GM12878 (cell line): Measurements from ENCODE around the gene TRERF1. TPM values are rescaled to one million over a fixed set of nuclear protein-coding genes. Genes with fewer than 3 reads are reported as not detected.

ENCODE experiments used
- ATAC-seq: fragments of 200-7000 bp; cut with Tn5 transposase; 3 replicates; pipeline ENCODE4 v1.9.1; 2020; ENCODE audit warnings: mild to moderate bottlenecking, moderate library complexity
- BruUV-seq: library from RNA; stranded (reverse); fragments of 400-500 nt; replicated peaks from 2 replicates; lab custom pipeline; 2021; lab: Mats Ljungman, UMichigan
- CTCF ChIA-PET: fragments of 300-600 bp; sonication (Branson Sonifier 250); formaldehyde crosslinking; extraction: SDS; loops from one replicate; lab custom pipeline; 2021; ENCODE audit warnings: inconsistent platforms; lab: Yijun Ruan, JAX
- POLR2A ChIA-PET: fragments of 350-600 bp; formaldehyde crosslinking; extraction: SDS; loops from one replicate; lab custom pipeline; 2021; ENCODE audit warnings: inconsistent platforms; lab: Charles Lee
- RAD21 ChIA-PET: fragments of 300-600 bp; sonication (Branson Sonifier 250); formaldehyde crosslinking; loops from one replicate; lab custom pipeline; 2023; ENCODE audit warnings: antibody characterized with exemption; ENCODE audit not compliant: unreplicated experiment; lab: Charles Lee
- SMC1A ChIA-PET: fragments of 300-600 bp; sonication (Branson Sonifier 250); formaldehyde crosslinking; loops from one replicate; lab custom pipeline; 2023; ENCODE audit not compliant: unreplicated experiment, uncharacterized antibody; lab: Charles Lee
- DNase-seq: peaks from one replicate; pipeline ENCODE4 v3.0.0-alpha.2; 2011; ENCODE audit warnings: low read depth, low spot score
- FAIRE-seq: peaks from 3 replicates; lab custom pipeline; 2011; peaks lifted over from hg19 to GRCh38; lab: Jason Lieb, UNC
- H2AFZ ChIP-seq: 2 replicates; pipeline ENCODE4 v1.6.0; 2011; ENCODE audit warnings: low read depth, low read length, control low read depth; ENCODE audit not compliant: control insufficient read depth
- H3K27ac ChIP-seq: 2 replicates; pipeline ENCODE4 v1.5.1; 2011; ENCODE audit warnings: control low read depth; ENCODE audit not compliant: control insufficient read depth, insufficient read depth
- H3K27me3 ChIP-seq, 2 experiments: replicated peaks in 1 of 2; 2 replicates each; pipeline versions ENCODE4 v1.6.0 to v1.6.1; 2011; ENCODE audit warnings: low read length in 1 of 2; ENCODE audit not compliant: control insufficient read depth in 2 of 2, insufficient read depth in 2 of 2
- H3K36me3 ChIP-seq, 2 experiments: 2 replicates each; pipeline ENCODE4 v1.5.1; 2011; ENCODE audit warnings: low read length in 1 of 2; ENCODE audit not compliant: control insufficient read depth in 2 of 2, insufficient read depth in 2 of 2
- H3K4me1 ChIP-seq: 2 replicates; pipeline ENCODE4 v1.6.1; 2011; ENCODE audit warnings: mild to moderate bottlenecking, low read length, moderate library complexity, mixed read lengths; ENCODE audit not compliant: control insufficient read depth, insufficient read depth
- H3K4me2 ChIP-seq: 2 replicates; pipeline ENCODE4 v1.6.0; 2011; ENCODE audit warnings: control low read depth; ENCODE audit not compliant: control insufficient read depth, insufficient read depth
- H3K4me3 ChIP-seq: fragments of 200-600 bp; sonication (generic); 2 replicates; pipeline ENCODE4 v1.5.1; 2016
- H3K79me2 ChIP-seq: 2 replicates; pipeline ENCODE4 v1.6.0; 2011; ENCODE audit warnings: low read length; ENCODE audit not compliant: control insufficient read depth, insufficient read depth
- H3K9ac ChIP-seq: 2 replicates; pipeline ENCODE4 v1.8.0; 2011; ENCODE audit warnings: low read length, control low read depth, mixed read lengths; ENCODE audit not compliant: control insufficient read depth, insufficient read depth
- H3K9me3 ChIP-seq: replicated peaks from 3 replicates; pipeline ENCODE4 v1.5.1; 2011; ENCODE audit warnings: mild to moderate bottlenecking, low read length; ENCODE audit not compliant: control insufficient read depth, insufficient read depth
- H4K20me1 ChIP-seq: 2 replicates; pipeline ENCODE4 v1.6.0; 2011; ENCODE audit not compliant: control insufficient read depth, insufficient read depth
- ASH2L ChIP-seq: fragments of 300-600, 200-600 bp; sonication (generic); IDR thresholded peaks from 2 replicates; pipeline ENCODE4 v1.6.1; 2017; ENCODE audit warnings: low read depth, mild to moderate bottlenecking, borderline replicate concordance
- BRCA1 ChIP-seq: IDR thresholded peaks from 2 replicates; pipeline ENCODE4 v1.6.1; 2011; ENCODE audit warnings: low read depth, low read length, improper control_type of control experiment
- EED ChIP-seq: sonication (generic); IDR thresholded peaks from 2 replicates; pipeline ENCODE4 v1.6.1; 2016; ENCODE audit warnings: antibody characterized with exemption, low read depth
- HDAC6 ChIP-seq: fragments of 200-600 bp; sonication (generic); IDR thresholded peaks from one replicate; pipeline ENCODE4 v1.8.0; 2017; ENCODE audit warnings: antibody characterized with exemption; ENCODE audit not compliant: unreplicated experiment
- MEF2B ChIP-seq: fragments of 450-650 bp; IDR thresholded peaks from 2 replicates; pipeline ENCODE4 v1.6.1; 2018; ENCODE audit warnings: mild to moderate bottlenecking, moderate library complexity; ENCODE audit not compliant: partially characterized antibody, poor library complexity, severe bottlenecking
- NFYA ChIP-seq: IDR thresholded peaks from 2 replicates; pipeline ENCODE4 v1.6.1; 2011; ENCODE audit warnings: low read depth, mild to moderate bottlenecking, low read length, improper control_type of control experiment, borderline replicate concordance
- PML ChIP-seq: IDR thresholded peaks from 2 replicates; pipeline ENCODE4 v1.6.1; 2012; ENCODE audit warnings: low read length, inconsistent platforms
- TCF7 ChIP-seq: IDR thresholded peaks from 2 replicates; pipeline ENCODE4 v1.6.1; 2014; ENCODE audit warnings: antibody characterized with exemption, borderline replicate concordance
- WGBS: methylation state at CpG from one replicate; pipeline ENCODE4 v1.1.6; 2016; ENCODE audit warnings: low lambda C conversion rate; ENCODE audit not compliant: insufficient replicate concordance, insufficient coverage; ENCODE audit errors: missing lambda C conversion rate; 5-methylcytosine and 5-hydroxymethylcytosine counted together
- in situ Hi-C: fragments of 300-500 bp; cut with MboI; formaldehyde crosslinking; loops from 9 replicates; pipeline ENCODE4 v1.14.3; 2018; ENCODE audit warnings: mixed read lengths
- intact Hi-C: fragments of 100-400 bp; cut with micrococcal nuclease; formaldehyde crosslinking; loops from one replicate; pipeline ENCODE4 v1.14.2; 2022; ENCODE audit not compliant: unreplicated experiment
- polyA plus RNA-seq, 11 experiments: library from polyadenylated mRNA; depleted of rRNA in 4 of 11; unstranded in 6 of 11; stranded (reverse) in 5 of 11; fragments of >200 nt; fragmentation: Nextera tagmentation in 4 of 11; fragmentation: Illumina TruSeq in 1 of 11; extraction: Ambion mirVana in 4 of 11; extraction: Trizol in 1 of 11; gene quantifications; 1 replicate in 1 of 11; 2 replicates in 10 of 11; pipeline versions ENCODE4 v1.2.1 to v1.2.3, GENCODE V29; 2011 to 2016; ENCODE audit warnings: inconsistent platforms in 2 of 11, missing spikeins in 2 of 11, low read depth in 1 of 11
- total RNA-seq, 4 experiments: library from RNA; depleted of rRNA in 3 of 4; stranded (reverse); fragments of >200 nt in 3 of 4; fragmentation: Illumina TruSeq in 1 of 4; extraction: Trizol in 1 of 4; gene quantifications; 2 replicates each; pipeline versions ENCODE4 v1.2.1 to v1.2.3, GENCODE V29; 2013 to 2021
- TF ChIP-seq, protein P1 (sequence below): IDR thresholded peaks from 2 replicates; pipeline ENCODE4 v1.6.1; 2011; ENCODE audit warnings: low read depth, mild to moderate bottlenecking, low read length, moderate library complexity, borderline replicate concordance; ENCODE audit errors: extremely low read depth

Gene TRERF1
- total and polyA plus RNA-seq, 10 of the 15 experiments (the other 5 are each of a cell fraction or from before 2014, with no cell fraction given), result 2.2 to 19.4 (median 7.2) TPM

DNA sequence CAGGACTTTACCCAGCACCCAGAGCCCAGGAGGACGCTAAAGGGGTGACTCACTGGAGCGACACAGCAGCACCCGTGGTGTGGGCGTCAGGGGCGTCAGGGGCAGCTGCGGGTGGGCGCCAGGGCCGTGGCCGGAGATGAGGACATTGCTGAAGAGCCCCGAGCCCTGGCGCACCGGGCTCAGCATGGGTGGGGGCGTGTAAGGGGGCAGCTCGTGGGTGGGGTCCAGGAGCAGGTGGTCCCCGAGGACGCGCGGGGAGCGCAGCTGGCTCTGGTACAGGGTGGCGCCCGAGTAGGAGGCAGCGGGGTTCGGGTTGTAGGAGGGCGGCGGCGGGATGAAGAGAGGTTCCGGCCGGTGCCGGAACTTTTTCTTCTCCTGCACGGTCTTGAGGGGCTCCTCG is 192.4 kb downstream of the TRERF1 start:
- no TSS peak for BruUV-seq
- Histone ChIP-seq H3K79me2 (no peaks in the 10 kb centered on the region), H3K4me1 (no peaks in the 10 kb centered on the region), H3K4me2 (no peak overlapping the region), H2AFZ (no peak overlapping the region), H3K9me3 (no peaks in the 10 kb centered on the region), H3K9ac (no peak overlapping the region), H3K36me3 (peaks cover 0 to 7% of the 10 kb centered on the region in 2 experiments; a peak in 2 of 4 replicates), H3K27me3 (no peaks in the 10 kb centered on the region), H3K27ac (no peak overlapping the region), H3K4me3 (no peak overlapping the region), H4K20me1 (no peaks in the 10 kb centered on the region)
- RAD21 ChIA-PET, result interaction anchor here (1.1 to 7.2 kb wide), 3 partner anchors 15 to 287 kb away, joined by 3 to 77 read pairs (median 6); no protein-coding TSS in a partner anchor
- in situ Hi-C loops (no loop called here), intact Hi-C loops (no loop called here)
- ATAC-seq (no peak), FAIRE-seq (no peak), DNase-seq (no peak)
- WGBS, result 96% methylated on average over 24 of the region's 31 CpGs
- POLR2A ChIA-PET, result interaction anchor here (0.8 kb wide), 1 partner anchor 22 kb away, joined by 3 read pairs; no protein-coding TSS in a partner anchor
- TF ChIP-seq BRCA1 (no peak), HDAC6 (no peak), NFYA (no peak), TCF7 (no peak), PML (no peak), ASH2L (no peak), EED (no peak), MEF2B (no peak)
- TF ChIP-seq, protein P1, sequence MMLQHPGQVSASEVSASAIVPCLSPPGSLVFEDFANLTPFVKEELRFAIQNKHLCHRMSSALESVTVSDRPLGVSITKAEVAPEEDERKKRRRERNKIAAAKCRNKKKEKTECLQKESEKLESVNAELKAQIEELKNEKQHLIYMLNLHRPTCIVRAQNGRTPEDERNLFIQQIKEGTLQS, result no peak
- SMC1A ChIA-PET, result interaction anchor here (1.4 to 3.0 kb wide), 2 partner anchors 130 to 288 kb away, joined by 6 to 32 read pairs; no protein-coding TSS in a partner anchor
- CTCF ChIA-PET, result interaction anchor here (1.7 to 8.8 kb wide), 2 partner anchors 14 to 288 kb away, joined by 4 to 123 read pairs; no protein-coding TSS in a partner anchor
